ENCODE data around the gene SLC4A8.

DNA sequence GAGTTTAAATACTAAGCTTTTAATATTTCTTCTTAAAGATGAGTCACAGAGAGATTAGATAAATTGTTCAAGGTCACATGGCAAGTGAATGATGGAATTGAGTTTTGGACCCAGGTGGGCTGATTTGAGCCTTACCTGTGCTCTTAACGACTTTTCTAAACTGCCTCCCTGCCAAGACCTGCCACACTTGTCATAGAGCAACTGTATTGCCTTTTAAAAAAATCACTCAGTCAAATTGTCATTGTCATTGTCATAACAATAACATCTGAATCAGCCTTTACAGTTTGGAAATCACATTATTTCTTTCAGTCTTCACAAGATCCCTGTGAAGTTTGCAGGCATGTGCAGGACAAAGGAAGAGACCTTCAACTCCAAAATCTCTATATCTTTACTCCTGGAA, 25.7 kb downstream of the SLC4A8 start:
- TF ChIP-seq CBFB (CRISPR knock-in tag; IDR thresholded peaks at IDR 0.05) (no peak), EZH2 (IDR thresholded peaks at IDR 0.05; ENCODE audit: borderline replicate concordance, low read depth, low read length) (no peak), ZMIZ1 (IDR thresholded peaks at IDR 0.05; ENCODE audit: low read depth in 2 of 2, low read length in 2 of 2) (no peak), PKNOX1 (IDR thresholded peaks at IDR 0.05) (no peak)

Measured in K562 (cell line).